ENCODE measurements around the gene CHTF8. TPM values are rescaled to one million over a fixed set of nuclear protein-coding genes. Genes with fewer than 3 reads are reported as not detected.

The CHTF8 gene
- total RNA-seq, 2 experiments from 2014 or later: 25.8 to 28.5 TPM

GRCh38 chr16:69166221-69166833, 33.9 kb upstream of the CHTF8 start:
- Histone ChIP-seq H3K9me3 (ENCODE audit: control insufficient read depth in 1 of 2, insufficient read depth in 1 of 2, low read length in 2 of 2) (no peaks in the 10 kb centered on the region), H3K4me3 (ENCODE audit: low read length) (no peak overlapping the region), H3K4me1 (ENCODE audit: insufficient read depth, low read length) (peaks cover 14% of the 10 kb centered on the region), H3K27ac (ENCODE audit: low read depth in 1 of 2, low read length in 2 of 2) (no peak overlapping the region), H3K27me3 (ENCODE audit: control insufficient read depth in 1 of 2, insufficient read depth in 2 of 2, low read length in 2 of 2) (no peaks in the 10 kb centered on the region), H3K36me3 (ENCODE audit: insufficient read depth, low read length) (peaks cover 62% of the 10 kb centered on the region)
- intact Hi-C loops (cut with DNase I, micrococcal nuclease): no loop called here
- Mint-ChIP-seq H3K36me3 (ENCODE audit: low read depth) (peaks cover 80% of the 10 kb centered on the region), H3K27me3 (no peaks in the 10 kb centered on the region), H3K4me3 (no peak overlapping the region), H3K27ac (peak overlapping the region; percentile 50), H3K4me1 (ENCODE audit: low read depth) (peaks cover 23% of the 10 kb centered on the region), H3K9me3 (no peaks in the 10 kb centered on the region)
- no peak for TF ChIP-seq CTCF (IDR thresholded peaks at IDR 0.05)
- peak in 10 of 14 experiments; percentile 4 to 48 (median 18) for DNase-seq
- CTCF ChIA-PET: interaction anchor here (1.9 kb wide), 1 partner anchor 16 kb away, joined by 6 read pairs; no protein-coding TSS in a partner anchor
- POLR2A ChIA-PET: interaction anchor here (1.0 to 2.1 kb wide), 3 partner anchors 9 to 24 kb away, joined by 3 to 20 read pairs (median 3); partner anchors contain the start of gene SNTB2
- peak; percentile 87 for ATAC-seq (ENCODE audit: poor library complexity)

- Histone ChIP-seq H3K9me3 (ENCODE audit: control insufficient read depth in 1 of 2, insufficient read depth in 1 of 2, low read length in 2 of 2) (no peaks in the 10 kb centered on the region), H3K36me3 (ENCODE audit: insufficient read depth, low read length) (peaks cover 67% of the 10 kb centered on the region), H3K27me3 (ENCODE audit: control insufficient read depth in 1 of 2, insufficient read depth in 2 of 2, low read length in 2 of 2) (no peaks in the 10 kb centered on the region), H3K27ac (ENCODE audit: low read depth in 1 of 2, low read length in 2 of 2) (no peak overlapping the region), H3K4me1 (ENCODE audit: insufficient read depth, low read length) (peaks cover 14% of the 10 kb centered on the region), H3K4me3 (ENCODE audit: low read length) (no peak overlapping the region)
- ATAC-seq (ENCODE audit: poor library complexity): no peak
- H3K4me3 Mint-ChIP-seq: no peak overlapping the region
- H3K36me3 Mint-ChIP-seq (ENCODE audit: low read depth): peaks cover 88% of the 10 kb centered on the region
- peaks cover 23% of the 10 kb centered on the region for H3K4me1 Mint-ChIP-seq (ENCODE audit: low read depth)
- POLR2A ChIA-PET: interaction anchor here (1.1 to 2.1 kb wide), 2 partner anchors 9 to 22 kb away, joined by 3 to 20 read pairs; partner anchors contain the start of gene SNTB2
- intact Hi-C loops (cut with DNase I, micrococcal nuclease): no loop called here
- DNase-seq: no peak
- no peak for TF ChIP-seq CTCF (IDR thresholded peaks at IDR 0.05)
- CTCF ChIA-PET: interaction anchor here (1.9 kb wide), 1 partner anchor 16 kb away, joined by 6 read pairs; no protein-coding TSS in a partner anchor
- no peaks in the 10 kb centered on the region for H3K27me3 Mint-ChIP-seq
- peak overlapping the region; percentile 50 for H3K27ac Mint-ChIP-seq
- H3K9me3 Mint-ChIP-seq: no peaks in the 10 kb centered on the region
Observed at GRCh38 chr16:69165584-69165983, 33.2 kb upstream of the CHTF8 start.

GRCh38 chr16:69160192-69160591, 27.8 kb upstream of the CHTF8 start:
- Mint-ChIP-seq H3K9me3 (no peaks in the 10 kb centered on the region), H3K4me3 (no peak overlapping the region), H3K36me3 (ENCODE audit: low read depth) (peaks cover 80% of the 10 kb centered on the region), H3K27ac (no peak overlapping the region), H3K4me1 (ENCODE audit: low read depth) (peaks cover under 1% of the 10 kb centered on the region), H3K27me3 (no peaks in the 10 kb centered on the region)
- H3K27ac ChIP-seq (ENCODE audit: low read depth in 1 of 2, low read length in 2 of 2): no peak overlapping the region
- H3K9me3 ChIP-seq (ENCODE audit: control insufficient read depth in 1 of 2, insufficient read depth in 1 of 2, low read length in 2 of 2): no peaks in the 10 kb centered on the region
- ATAC-seq (ENCODE audit: poor library complexity) (no peak), DNase-seq (no peak)
- TF ChIP-seq CTCF (IDR thresholded peaks at IDR 0.05): no peak
- POLR2A ChIA-PET: no interaction called here
- intact Hi-C loops (cut with DNase I, micrococcal nuclease): no loop called here
- no peak overlapping the region for H3K4me3 ChIP-seq (ENCODE audit: low read length)
- no peaks in the 10 kb centered on the region for H3K4me1 ChIP-seq (ENCODE audit: insufficient read depth, low read length)
- H3K36me3 ChIP-seq (ENCODE audit: insufficient read depth, low read length): peaks cover 66% of the 10 kb centered on the region
- H3K27me3 ChIP-seq (ENCODE audit: control insufficient read depth in 1 of 2, insufficient read depth in 2 of 2, low read length in 2 of 2): no peaks in the 10 kb centered on the region
- CTCF ChIA-PET: no interaction called here

Data from CD4-positive, alpha-beta T cell (primary cell).